Caco-2 (cell line): ENCODE data around the gene SLC27A2. TPM values are rescaled to one million over a fixed set of nuclear protein-coding genes. Genes with fewer than 3 reads are reported as not detected.

Experiments used
- BruUV-seq: library from RNA; stranded (reverse); fragments of 400-500 nt; replicated peaks from 2 replicates; lab custom pipeline; 2021; lab: Mats Ljungman, UMichigan
- CTCF ChIA-PET: fragments of 300-600 bp; sonication (Branson Sonifier 250); formaldehyde crosslinking; loops from one replicate; lab custom pipeline; 2022; ENCODE audit warnings: antibody characterized with exemption; lab: Charles Lee
- POLR2A ChIA-PET: fragments of 300-600 bp; sonication (Branson Sonifier 250); formaldehyde crosslinking; loops from one replicate; lab custom pipeline; 2022; ENCODE audit warnings: antibody characterized with exemption; lab: Charles Lee
- DNase-seq, 2 experiments: peaks; one replicate each; pipeline versions ENCODE4 v3.0.0 to v3.0.0-alpha.2; 2020 to 2022
- H3K27me3 ChIP-seq: replicated peaks from 2 replicates; pipeline ENCODE4 v1.6.0; 2011; ENCODE audit warnings: low read length; ENCODE audit not compliant: control insufficient read depth, insufficient read depth
- H3K36me3 ChIP-seq: 2 replicates; pipeline ENCODE4 v1.5.1; 2011; ENCODE audit warnings: low read length; ENCODE audit not compliant: control insufficient read depth, insufficient read depth
- H3K4me1 ChIP-seq: fragments of 250-450 bp; sonication (Bioruptor Pico); 2 replicates; pipeline ENCODE4 v1.5.1; 2020; ENCODE audit warnings: mild to moderate bottlenecking
- H3K4me3 ChIP-seq: 2 replicates; pipeline ENCODE4 v1.5.1; 2011; ENCODE audit warnings: low read depth, mild to moderate bottlenecking, control low read depth, low read length
- H3K9me3 ChIP-seq: fragments of 250-450 bp; sonication (Bioruptor Pico); 2 replicates; pipeline ENCODE4 v1.5.1; 2020; ENCODE audit warnings: mild to moderate bottlenecking, moderate library complexity
- H3K27ac Mint-ChIP-seq: one replicate; pipeline ENCODE4 v1.8.0; 2022; ENCODE audit warnings: mixed read lengths; ENCODE audit not compliant: unreplicated experiment
- H3K27me3 Mint-ChIP-seq: one replicate; pipeline ENCODE4 v1.8.0; 2022; ENCODE audit warnings: mixed read lengths; ENCODE audit not compliant: insufficient read depth, unreplicated experiment
- H3K36me3 Mint-ChIP-seq: one replicate; pipeline ENCODE4 v1.8.0; 2022; ENCODE audit warnings: mild to moderate bottlenecking, mixed read lengths; ENCODE audit not compliant: insufficient read depth, unreplicated experiment
- H3K4me1 Mint-ChIP-seq: one replicate; pipeline ENCODE4 v1.8.0; 2022; ENCODE audit warnings: low read depth, mixed read lengths; ENCODE audit not compliant: unreplicated experiment
- H3K4me3 Mint-ChIP-seq: one replicate; pipeline ENCODE4 v1.8.0; 2022; ENCODE audit warnings: mild to moderate bottlenecking, moderate library complexity, mixed read lengths; ENCODE audit not compliant: unreplicated experiment
- H3K9me3 Mint-ChIP-seq: one replicate; pipeline ENCODE4 v1.8.0; 2022; ENCODE audit warnings: mixed read lengths; ENCODE audit not compliant: unreplicated experiment
- intact Hi-C: fragments of 100-400 bp; cut with micrococcal nuclease; formaldehyde crosslinking; loops from one replicate; pipeline ENCODE4 v1.10.0; 2022; ENCODE audit not compliant: unreplicated experiment
- total RNA-seq: library from RNA; stranded (reverse); gene quantifications from 2 replicates; pipeline ENCODE4 v1.2.3, GENCODE V29; 2022
- TF ChIP-seq, protein P1 (sequence below), 2 experiments: fragments of 200-600 bp in 1 of 2; IDR thresholded peaks; 1 replicate in 1 of 2; 2 replicates in 1 of 2; pipeline versions ENCODE4 v1.5.1 to v1.8.0; 2011 to 2022; ENCODE audit warnings: antibody characterized with exemption in 1 of 2, control low read depth in 1 of 2, inconsistent platforms in 1 of 2, low read depth in 1 of 2, low read length in 1 of 2, mild to moderate bottlenecking in 1 of 2, moderate library complexity in 1 of 2; ENCODE audit not compliant: insufficient read depth in 1 of 2, severe bottlenecking in 1 of 2, unreplicated experiment in 1 of 2

The SLC27A2 gene
- total RNA-seq, 1 experiment from 2014 or later, result 31.2 TPM

DNA sequence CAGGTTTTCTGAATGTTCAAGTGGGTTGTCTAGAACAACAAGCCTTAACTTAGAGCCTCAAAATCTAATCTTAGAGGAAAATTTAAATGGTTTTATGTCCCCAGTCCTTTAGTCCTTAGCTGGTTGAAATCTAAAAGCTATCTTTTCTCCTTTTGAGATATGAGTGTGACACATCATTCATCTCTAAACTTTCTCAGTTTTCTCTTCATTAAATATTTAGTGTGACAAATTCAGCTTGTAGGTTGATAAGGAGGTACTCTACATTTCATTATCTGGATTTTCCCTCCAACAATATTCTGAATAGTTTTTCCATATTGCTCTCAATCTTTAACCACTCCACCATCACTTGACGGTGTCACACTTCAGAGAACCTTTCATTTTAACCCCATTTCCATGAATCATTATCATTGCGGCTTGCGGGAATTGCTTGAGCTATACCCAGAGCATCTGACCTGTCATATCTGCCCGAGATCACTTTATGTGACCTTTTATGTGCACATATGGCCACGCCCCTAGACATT lies 46.9 kb upstream of the SLC27A2 start:
- no peaks in the 10 kb centered on the region for H3K36me3 Mint-ChIP-seq
- H3K4me1 ChIP-seq, result no peaks in the 10 kb centered on the region
- no peaks in the 10 kb centered on the region for H3K36me3 ChIP-seq
- H3K9me3 ChIP-seq, result no peaks in the 10 kb centered on the region
- H3K4me3 ChIP-seq, result no peak overlapping the region
- intact Hi-C loops, result no loop called here
- ChIA-PET CTCF (interaction anchor here (1.2 kb wide), 1 partner anchor 10 kb away, joined by 4 read pairs; no protein-coding TSS in a partner anchor), POLR2A (no interaction called here)
- peaks cover 7% of the 10 kb centered on the region for H3K4me1 Mint-ChIP-seq
- no peaks in the 10 kb centered on the region for H3K27me3 Mint-ChIP-seq
- no peak overlapping the region for H3K4me3 Mint-ChIP-seq
- no peaks in the 10 kb centered on the region for H3K27me3 ChIP-seq
- BruUV-seq, result no TSS peak
- TF ChIP-seq, protein P1, sequence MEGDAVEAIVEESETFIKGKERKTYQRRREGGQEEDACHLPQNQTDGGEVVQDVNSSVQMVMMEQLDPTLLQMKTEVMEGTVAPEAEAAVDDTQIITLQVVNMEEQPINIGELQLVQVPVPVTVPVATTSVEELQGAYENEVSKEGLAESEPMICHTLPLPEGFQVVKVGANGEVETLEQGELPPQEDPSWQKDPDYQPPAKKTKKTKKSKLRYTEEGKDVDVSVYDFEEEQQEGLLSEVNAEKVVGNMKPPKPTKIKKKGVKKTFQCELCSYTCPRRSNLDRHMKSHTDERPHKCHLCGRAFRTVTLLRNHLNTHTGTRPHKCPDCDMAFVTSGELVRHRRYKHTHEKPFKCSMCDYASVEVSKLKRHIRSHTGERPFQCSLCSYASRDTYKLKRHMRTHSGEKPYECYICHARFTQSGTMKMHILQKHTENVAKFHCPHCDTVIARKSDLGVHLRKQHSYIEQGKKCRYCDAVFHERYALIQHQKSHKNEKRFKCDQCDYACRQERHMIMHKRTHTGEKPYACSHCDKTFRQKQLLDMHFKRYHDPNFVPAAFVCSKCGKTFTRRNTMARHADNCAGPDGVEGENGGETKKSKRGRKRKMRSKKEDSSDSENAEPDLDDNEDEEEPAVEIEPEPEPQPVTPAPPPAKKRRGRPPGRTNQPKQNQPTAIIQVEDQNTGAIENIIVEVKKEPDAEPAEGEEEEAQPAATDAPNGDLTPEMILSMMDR (IDR thresholded peaks at IDR 0.05; ENCODE audit: insufficient read depth in 1 of 2, low read depth in 1 of 2, low read length in 1 of 2, severe bottlenecking in 1 of 2, unreplicated experiment in 1 of 2), result no peak
- no peak for DNase-seq
- no peak overlapping the region for H3K27ac Mint-ChIP-seq
- H3K9me3 Mint-ChIP-seq, result no peaks in the 10 kb centered on the region

DNA sequence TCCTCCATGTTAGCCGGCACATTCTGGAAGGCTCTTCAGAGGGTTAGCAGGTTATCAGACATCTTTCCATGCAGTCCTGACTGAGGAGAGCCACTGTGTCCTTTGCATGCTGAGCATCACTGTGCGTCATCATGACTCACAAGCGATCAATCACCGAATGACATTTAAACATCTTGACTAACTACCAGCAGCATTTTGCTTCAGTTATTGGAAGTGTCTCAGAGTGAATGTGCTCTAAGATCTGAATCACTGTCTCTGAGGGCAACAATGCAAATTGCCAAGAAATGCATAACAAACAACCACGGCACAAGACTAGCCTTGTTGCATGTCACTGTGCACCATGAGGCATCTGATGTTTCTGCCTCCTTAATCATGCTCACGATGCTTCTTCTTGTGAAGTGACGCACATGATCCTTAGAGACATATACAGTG lies 44.6 kb upstream of the SLC27A2 start:
- no peaks in the 10 kb centered on the region for H3K9me3 ChIP-seq
- intact Hi-C loops, result no loop called here
- H3K9me3 Mint-ChIP-seq, result no peaks in the 10 kb centered on the region
- H3K4me3 ChIP-seq, result no peak overlapping the region
- no peaks in the 10 kb centered on the region for H3K27me3 ChIP-seq
- H3K36me3 ChIP-seq, result no peaks in the 10 kb centered on the region
- POLR2A ChIA-PET, result no interaction called here
- DNase-seq, result no peak
- H3K4me3 Mint-ChIP-seq, result no peak overlapping the region
- no peaks in the 10 kb centered on the region for H3K27me3 Mint-ChIP-seq
- no peaks in the 10 kb centered on the region for H3K4me1 ChIP-seq
- BruUV-seq, result no TSS peak
- no peak overlapping the region for H3K27ac Mint-ChIP-seq
- H3K4me1 Mint-ChIP-seq, result peaks cover 7% of the 10 kb centered on the region
- H3K36me3 Mint-ChIP-seq, result no peaks in the 10 kb centered on the region
- TF ChIP-seq, protein P1 (IDR thresholded peaks at IDR 0.05; ENCODE audit: insufficient read depth in 1 of 2, low read depth in 1 of 2, low read length in 1 of 2, severe bottlenecking in 1 of 2, unreplicated experiment in 1 of 2), result no peak
- CTCF ChIA-PET, result no interaction called here

DNA sequence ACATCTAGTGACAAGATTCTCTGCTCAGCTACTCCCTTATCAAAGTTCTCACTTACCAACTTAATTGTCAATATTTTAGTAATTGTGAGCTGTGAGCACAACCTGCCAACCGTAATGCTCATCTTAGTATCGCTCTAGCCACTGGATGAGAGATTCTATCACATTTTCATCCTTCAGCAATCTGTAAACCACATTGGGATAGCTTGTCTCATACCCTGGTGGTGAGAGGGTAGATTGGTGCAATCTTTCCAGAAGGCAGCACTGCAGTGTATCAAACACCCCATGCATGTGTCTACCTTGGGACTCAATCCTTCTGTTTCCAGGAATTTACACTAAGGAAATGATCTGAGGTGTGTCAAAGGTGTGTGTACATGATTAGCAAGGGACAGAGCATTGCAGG lies 44.1 kb upstream of the SLC27A2 start:
- ChIA-PET CTCF (no interaction called here), POLR2A (no interaction called here)
- no peaks in the 10 kb centered on the region for H3K27me3 ChIP-seq
- H3K9me3 ChIP-seq, result no peaks in the 10 kb centered on the region
- H3K9me3 Mint-ChIP-seq, result no peaks in the 10 kb centered on the region
- H3K36me3 Mint-ChIP-seq, result no peaks in the 10 kb centered on the region
- no peak overlapping the region for H3K4me3 ChIP-seq
- intact Hi-C loops, result no loop called here
- no peaks in the 10 kb centered on the region for H3K36me3 ChIP-seq
- TF ChIP-seq, protein P1 (IDR thresholded peaks at IDR 0.05; ENCODE audit: insufficient read depth in 1 of 2, low read depth in 1 of 2, low read length in 1 of 2, severe bottlenecking in 1 of 2, unreplicated experiment in 1 of 2), result no peak
- no peak overlapping the region for H3K4me3 Mint-ChIP-seq
- H3K4me1 ChIP-seq, result no peaks in the 10 kb centered on the region
- H3K27ac Mint-ChIP-seq, result no peak overlapping the region
- no peak for DNase-seq
- BruUV-seq, result no TSS peak
- no peaks in the 10 kb centered on the region for H3K27me3 Mint-ChIP-seq
- H3K4me1 Mint-ChIP-seq, result peaks cover 7% of the 10 kb centered on the region
